Measurements from ENCODE around the gene SLC25A26. TPM values are rescaled to one million over a fixed set of nuclear protein-coding genes. Genes with fewer than 3 reads are reported as not detected.
"Not testable (repeated sequence)": the region's sequence is repeated elsewhere in the genome, so short reads cannot be mapped to it uniquely, and the experiment has no call there.

SLC25A26 gene
- total RNA-seq, 3 donors from 2014 or later = 15.9 to 25.8 (median 20.2) TPM

DNA sequence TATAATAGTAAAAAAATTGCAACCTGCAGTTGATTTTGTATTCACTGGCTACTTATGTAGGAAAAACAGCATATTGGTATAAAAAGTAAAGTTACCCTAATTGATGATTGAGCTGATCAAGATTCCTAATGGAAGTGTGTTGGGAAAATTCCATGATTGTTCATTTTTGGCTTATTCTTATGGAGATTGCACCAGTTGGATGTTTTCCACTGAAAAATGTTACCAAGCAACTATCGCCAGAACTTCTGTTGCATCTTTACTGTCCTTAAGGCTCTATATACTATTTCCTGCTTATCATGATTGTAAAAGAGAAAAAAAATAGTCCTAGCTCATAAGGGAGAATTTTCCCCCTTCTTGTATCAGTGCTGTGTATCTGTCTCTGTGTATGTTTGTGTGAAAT lies 48.6 kb downstream of the SLC25A26 start:
- no peak for TF ChIP-seq CTCF (IDR thresholded peaks at IDR 0.05)
- H3K9me3 ChIP-seq = no peaks in the 10 kb centered on the region
- H3K4me3 ChIP-seq = no peak overlapping the region
- ATAC-seq (no peak), DNase-seq (no peak)
- intact Hi-C loops (cut with DNase I, micrococcal nuclease) = no loop called here
- H3K36me3 ChIP-seq (ENCODE audit: low read depth) = no peaks in the 10 kb centered on the region
- no peaks in the 10 kb centered on the region for H3K4me1 ChIP-seq (ENCODE audit: low read depth)

- TF ChIP-seq CTCF (IDR thresholded peaks at IDR 0.05) = no peak
- ATAC-seq (no peak), DNase-seq (no peak)
- Histone ChIP-seq H3K9me3 (no peaks in the 10 kb centered on the region), H3K4me3 (no peak overlapping the region), H3K4me1 (ENCODE audit: low read depth) (no peaks in the 10 kb centered on the region), H3K36me3 (ENCODE audit: low read depth) (no peaks in the 10 kb centered on the region)
- intact Hi-C loops (cut with DNase I, micrococcal nuclease) = loop anchor here in 1 of 2 donors (10.0 kb wide), 1 partner anchor 105 kb away; no protein-coding TSS in a partner anchor
Measured at GRCh38 chr3:66270288-66270687, 49.5 kb downstream of the SLC25A26 start.

- no peaks in the 10 kb centered on the region for H3K9me3 ChIP-seq
- intact Hi-C loops (cut with DNase I, micrococcal nuclease) = loop anchor here in 1 of 2 donors (10.0 kb wide), 1 partner anchor 104 kb away; no protein-coding TSS in a partner anchor
- no peak for ATAC-seq
- H3K4me3 ChIP-seq = no peak overlapping the region
- H3K36me3 ChIP-seq (ENCODE audit: low read depth) = no peaks in the 10 kb centered on the region
- TF ChIP-seq CTCF (IDR thresholded peaks at IDR 0.05) = no peak
- DNase-seq = no peak
- H3K4me1 ChIP-seq (ENCODE audit: low read depth) = no peaks in the 10 kb centered on the region
Measured at GRCh38 chr3:66270701-66271100, 49.9 kb downstream of the SLC25A26 start.

DNA sequence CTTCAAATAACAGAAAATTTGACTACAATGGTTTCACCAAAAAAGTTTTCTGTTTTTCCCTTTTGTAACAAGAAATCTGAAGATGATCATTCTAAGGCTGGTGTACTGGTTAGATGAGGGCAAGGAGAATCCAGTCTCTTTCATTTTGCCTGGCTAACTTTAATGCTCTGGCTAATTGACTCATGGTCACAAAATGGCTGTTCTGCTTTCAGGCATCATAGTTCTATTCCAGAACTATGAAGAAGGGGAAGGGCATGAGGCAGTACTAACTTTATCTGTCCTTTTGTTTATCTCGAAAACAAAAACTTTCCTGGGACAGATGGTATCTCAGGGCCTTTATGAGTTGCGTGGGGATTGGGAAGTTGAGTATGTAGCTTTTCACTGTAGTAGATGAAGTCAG lies 50.4 kb downstream of the SLC25A26 start:
- no peak overlapping the region for H3K4me3 ChIP-seq
- no peaks in the 10 kb centered on the region for H3K36me3 ChIP-seq (ENCODE audit: low read depth)
- TF ChIP-seq CTCF (IDR thresholded peaks at IDR 0.05) = no peak
- intact Hi-C loops (cut with DNase I, micrococcal nuclease) = loop anchor here in 1 of 2 donors (10.0 kb wide), 1 partner anchor 104 kb away; no protein-coding TSS in a partner anchor
- H3K9me3 ChIP-seq = no peaks in the 10 kb centered on the region
- DNase-seq (no peak), ATAC-seq (no peak)
- H3K4me1 ChIP-seq (ENCODE audit: low read depth) = no peaks in the 10 kb centered on the region

DNA sequence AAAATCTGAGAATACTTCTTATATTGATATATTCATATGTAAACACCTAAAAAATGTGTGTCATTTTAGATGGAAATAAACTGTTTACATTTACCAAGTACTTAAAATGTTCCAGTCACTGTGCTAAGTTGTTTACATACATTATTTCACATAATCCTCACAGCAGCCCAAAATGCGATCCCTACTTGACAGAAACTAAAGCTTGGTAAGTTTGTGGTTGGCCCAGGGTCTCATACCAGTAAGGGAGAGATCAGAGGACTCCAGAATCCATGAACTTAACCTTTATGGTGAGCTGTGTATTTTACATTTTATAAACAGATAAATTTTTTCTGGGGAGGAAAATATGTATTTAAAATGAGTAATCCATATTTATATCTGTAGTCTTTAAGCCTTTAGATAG lies 51.2 kb downstream of the SLC25A26 start:
- no peak for TF ChIP-seq CTCF (IDR thresholded peaks at IDR 0.05)
- H3K36me3 ChIP-seq (ENCODE audit: low read depth) = no peaks in the 10 kb centered on the region
- ATAC-seq (no peak), DNase-seq (no peak)
- H3K9me3 ChIP-seq = no peaks in the 10 kb centered on the region
- no peaks in the 10 kb centered on the region for H3K4me1 ChIP-seq (ENCODE audit: low read depth)
- intact Hi-C loops (cut with DNase I, micrococcal nuclease) = loop anchor here in 1 of 2 donors (10.0 kb wide), 1 partner anchor 103 kb away; no protein-coding TSS in a partner anchor
- H3K4me3 ChIP-seq = no peak overlapping the region

DNA sequence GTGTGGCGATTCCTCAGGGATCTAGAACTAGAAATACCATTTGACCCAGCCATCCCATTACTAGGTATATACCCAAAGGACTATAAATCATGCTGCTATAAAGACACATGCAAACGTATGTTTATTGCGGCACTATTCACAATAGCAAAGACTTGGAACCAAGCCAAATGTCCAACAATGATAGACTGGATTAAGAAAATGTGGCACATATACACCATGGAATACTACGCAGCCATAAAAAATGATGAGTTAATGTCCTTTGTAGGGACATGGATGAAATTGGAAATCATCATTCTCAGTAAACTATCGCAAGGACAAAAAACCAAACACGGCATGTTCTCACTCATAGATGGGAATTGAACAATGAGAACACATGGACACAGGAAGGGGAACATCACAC lies 54.0 kb downstream of the SLC25A26 start:
- intact Hi-C loops (cut with DNase I, micrococcal nuclease) = loop anchor here (5.0 to 10.0 kb wide), 2 partner anchors 100 to 542 kb away; no protein-coding TSS in a partner anchor
- H3K36me3 ChIP-seq (ENCODE audit: low read depth); ATAC-seq: not testable (repeated sequence)

More for the DNA sequence above, 54.0 kb downstream of the SLC25A26 start:
- H3K4me1 ChIP-seq (ENCODE audit: low read depth); DNase-seq; H3K4me3 ChIP-seq; H3K9me3 ChIP-seq: not testable (repeated sequence)
